ENCODE measurements around the gene FBRSL1. TPM values are rescaled to one million over a fixed set of nuclear protein-coding genes. Genes with fewer than 3 reads are reported as not detected.
A peak's percentile ranks its signal among the peaks of the same experiment; 100 is the strongest.

The FBRSL1 gene
- total RNA-seq, 3 donors from 2014 or later (not counting 1 experiment from before 2014, with no cell fraction given), result 67.5 to 78.0 (median 76.2) TPM

- Mint-ChIP-seq H3K9me3 (no peaks in the 10 kb centered on the region), H3K4me3 (no peak overlapping the region), H3K4me1 (peaks cover 5 to 28% of the 10 kb centered on the region in 2 donors), H3K27ac (no peak overlapping the region), H3K27me3 (ENCODE audit: low read depth in 2 of 2) (peaks cover 0 to 6% of the 10 kb centered on the region in 2 donors), H3K36me3 (no peaks in the 10 kb centered on the region)
- Histone ChIP-seq H3K4me3 (ENCODE audit: low read length) (no peak overlapping the region), H3K4me1 (ENCODE audit: control insufficient read depth, insufficient read depth, low read length) (peaks cover 43% of the 10 kb centered on the region), H3K9me3 (ENCODE audit: control insufficient read depth, insufficient read depth, low read length) (no peaks in the 10 kb centered on the region), H3K27me3 (ENCODE audit: control insufficient read depth, insufficient read depth, low read length) (no peaks in the 10 kb centered on the region), H3K36me3 (ENCODE audit: control insufficient read depth, insufficient read depth, low read length) (no peaks in the 10 kb centered on the region), H3K27ac (ENCODE audit: low read length) (no peak overlapping the region)
- intact Hi-C loops (cut with micrococcal nuclease), result no loop called here
- DNase-seq (no peak), ATAC-seq (no peak)
- 94% methylated on average over 28 of the region's 28 CpGs for WGBS (ENCODE audit: insufficient coverage)
- no peak for TF ChIP-seq CTCF (IDR thresholded peaks at IDR 0.05)
These were observed 36.4 kb upstream of the FBRSL1 start for GRCh38 chr12:132453361-132454192.

GRCh38 chr12:132454193-132454932, 35.6 kb upstream of the FBRSL1 start:
- H3K27me3 ChIP-seq (ENCODE audit: control insufficient read depth, insufficient read depth, low read length), result no peaks in the 10 kb centered on the region
- Mint-ChIP-seq H3K27me3 (ENCODE audit: low read depth in 2 of 2) (peaks cover 0 to 6% of the 10 kb centered on the region in 2 donors), H3K9me3 (no peaks in the 10 kb centered on the region), H3K4me3 (no peak overlapping the region), H3K27ac (peak overlapping the region in 1 of 2 donors; percentile 24), H3K4me1 (peaks cover 5 to 28% of the 10 kb centered on the region in 2 donors), H3K36me3 (no peaks in the 10 kb centered on the region)
- TF ChIP-seq CTCF (IDR thresholded peaks at IDR 0.05), result no peak
- H3K4me1 ChIP-seq (ENCODE audit: control insufficient read depth, insufficient read depth, low read length), result peaks cover 41% of the 10 kb centered on the region
- H3K36me3 ChIP-seq (ENCODE audit: control insufficient read depth, insufficient read depth, low read length), result no peaks in the 10 kb centered on the region
- 64% methylated on average over 12 of the region's 13 CpGs for WGBS (ENCODE audit: insufficient coverage)
- H3K27ac ChIP-seq (ENCODE audit: low read length), result no peak overlapping the region
- intact Hi-C loops (cut with micrococcal nuclease), result no loop called here
- ATAC-seq, result peak in 2 of 3 donors; percentile 21 to 34
- H3K4me3 ChIP-seq (ENCODE audit: low read length), result no peak overlapping the region
- DNase-seq, result no peak
- no peaks in the 10 kb centered on the region for H3K9me3 ChIP-seq (ENCODE audit: control insufficient read depth, insufficient read depth, low read length)

- no peak for TF ChIP-seq CTCF (IDR thresholded peaks at IDR 0.05)
- Mint-ChIP-seq H3K4me1 (peaks cover 5 to 24% of the 10 kb centered on the region in 2 donors), H3K27ac (peak overlapping the region in 1 of 2 donors; percentile 24), H3K9me3 (no peaks in the 10 kb centered on the region), H3K4me3 (no peak overlapping the region), H3K36me3 (no peaks in the 10 kb centered on the region), H3K27me3 (ENCODE audit: low read depth in 2 of 2) (peaks cover 0 to 6% of the 10 kb centered on the region in 2 donors)
- DNase-seq (no peak), ATAC-seq (no peak)
- 44% methylated on average over 10 of the region's 10 CpGs for WGBS (ENCODE audit: insufficient coverage)
- Histone ChIP-seq H3K4me3 (ENCODE audit: low read length) (no peak overlapping the region), H3K27me3 (ENCODE audit: control insufficient read depth, insufficient read depth, low read length) (no peaks in the 10 kb centered on the region), H3K36me3 (ENCODE audit: control insufficient read depth, insufficient read depth, low read length) (no peaks in the 10 kb centered on the region), H3K9me3 (ENCODE audit: control insufficient read depth, insufficient read depth, low read length) (no peaks in the 10 kb centered on the region), H3K27ac (ENCODE audit: low read length) (no peak overlapping the region), H3K4me1 (ENCODE audit: control insufficient read depth, insufficient read depth, low read length) (peaks cover 35% of the 10 kb centered on the region)
- intact Hi-C loops (cut with micrococcal nuclease), result no loop called here
These were observed 35.0 kb upstream of the FBRSL1 start for GRCh38 chr12:132454933-132455418.

All from natural killer cell (primary cell).